K562 (cell line): ENCODE measurements around the gene TOR1AIP1. TPM values are rescaled to one million over a fixed set of nuclear protein-coding genes. Genes with fewer than 3 reads are reported as not detected.

Source experiments
- ATAC-seq: fragments of 200-7000 bp; cut with Tn5 transposase; 3 replicates; pipeline ENCODE4 v1.9.1; 2020; ENCODE audit warnings: moderate library complexity
- BruUV-seq: library from RNA; stranded (reverse); fragments of 400-500 nt; replicated peaks from 2 replicates; lab custom pipeline; 2021; lab: Mats Ljungman, UMichigan
- CTCF ChIA-PET: fragments of 300-600 bp; formaldehyde crosslinking; extraction: SDS; loops from one replicate; lab custom pipeline; 2021; ENCODE audit warnings: low intra/inter-chr PET ratio; lab: Yijun Ruan, JAX
- POLR2A ChIA-PET: fragments of 300-600, 350-650 bp; sonication (Branson Sonifier 250); formaldehyde crosslinking; extraction: SDS; loops from one replicate; lab custom pipeline; 2021; ENCODE audit warnings: antibody characterized with exemption, inconsistent platforms; lab: Yijun Ruan, JAX
- DNase-seq, 4 experiments: peaks; one replicate each; pipeline versions ENCODE4 v3.0.0 to v3.0.0-alpha.2; 2011 to 2018; ENCODE audit warnings: low spot score in 3 of 4, mixed read lengths in 3 of 4; ENCODE audit errors: extremely low read depth in 1 of 4
- FAIRE-seq: peaks from 2 replicates; lab custom pipeline; 2011; peaks lifted over from hg19 to GRCh38; lab: Jason Lieb, UNC
- H2AFZ ChIP-seq: 2 replicates; pipeline ENCODE4 v1.6.0; 2011; ENCODE audit warnings: low read depth, low read length, control low read depth, inconsistent platforms
- H3K27ac ChIP-seq: fragments of 200-600 bp; 3 replicates; pipeline ENCODE4 v1.8.0; 2011; ENCODE audit warnings: low read depth, mild to moderate bottlenecking, control low read depth, inconsistent platforms, low read length, moderate library complexity, mixed read lengths; ENCODE audit errors: extremely low read depth
- H3K27me3 ChIP-seq, 2 experiments: fragments of 300-600 bp in 1 of 2; 2 replicates in 1 of 2; 3 replicates in 1 of 2; pipeline versions ENCODE4 v1.6.0 to v1.8.0; 2011; ENCODE audit warnings: inconsistent platforms in 2 of 2, low read length in 2 of 2, mild to moderate bottlenecking in 1 of 2, mixed read lengths in 1 of 2, moderate library complexity in 1 of 2; ENCODE audit not compliant: control insufficient read depth in 2 of 2, insufficient read depth in 2 of 2
- H3K36me3 ChIP-seq: fragments of 300-600 bp; 3 replicates; pipeline ENCODE4 v1.8.0; 2011; ENCODE audit warnings: mild to moderate bottlenecking, low read length, inconsistent platforms; ENCODE audit not compliant: control insufficient read depth, insufficient read depth
- H3K4me1 ChIP-seq, 2 experiments: fragments of 200-600 bp in 1 of 2; replicated peaks in 1 of 2; 2 replicates in 1 of 2; 3 replicates in 1 of 2; pipeline versions ENCODE4 v1.5.1 to v1.8.0; 2011; ENCODE audit warnings: inconsistent platforms in 2 of 2, low read length in 2 of 2, mild to moderate bottlenecking in 1 of 2, mixed read lengths in 1 of 2, moderate library complexity in 1 of 2; ENCODE audit not compliant: control insufficient read depth in 2 of 2, insufficient read depth in 2 of 2
- H3K4me2 ChIP-seq: 2 replicates; pipeline ENCODE4 v1.6.1; 2011; ENCODE audit warnings: low read length, control low read depth, inconsistent platforms, mixed read lengths; ENCODE audit not compliant: insufficient read depth
- H3K4me3 ChIP-seq: fragments of 200-600 bp; sonication (generic), shearing (Covaris generic); 2 replicates; pipeline ENCODE4 v1.5.1; 2016; ENCODE audit warnings: control low read depth, inconsistent platforms
- H3K79me2 ChIP-seq: fragments of 200-600 bp; 3 replicates; pipeline ENCODE4 v1.8.0; 2011; ENCODE audit warnings: low read length, inconsistent platforms; ENCODE audit not compliant: control insufficient read depth, insufficient read depth
- H3K9ac ChIP-seq, 2 experiments: 2 replicates each; pipeline versions ENCODE4 v1.6.0 to v1.6.1; 2011; ENCODE audit warnings: low read depth in 2 of 2, low read length in 2 of 2, control low read depth in 1 of 2, inconsistent platforms in 1 of 2, mild to moderate bottlenecking in 1 of 2, mixed read lengths in 1 of 2; ENCODE audit not compliant: insufficient read depth in 1 of 2
- H3K9me1 ChIP-seq: one replicate; pipeline ENCODE4 v1.6.0; 2011; ENCODE audit warnings: inconsistent platforms, mild to moderate bottlenecking, low read length, moderate library complexity; ENCODE audit not compliant: control insufficient read depth, insufficient read depth
- H3K9me3 ChIP-seq: replicated peaks from 2 replicates; pipeline ENCODE4 v1.5.1; 2011; ENCODE audit warnings: low read depth, low read length, inconsistent platforms; ENCODE audit not compliant: control insufficient read depth, insufficient read depth
- H4K20me1 ChIP-seq: replicated peaks from 2 replicates; pipeline ENCODE4 v1.6.1; 2011; ENCODE audit warnings: low read length, inconsistent platforms, mixed read lengths; ENCODE audit not compliant: control insufficient read depth, insufficient read depth
- BACH1 ChIP-seq: fragments of 200-800 bp; sonication (Bioruptor generic); IDR thresholded peaks from 2 replicates; pipeline ENCODE4 v1.6.1; 2016; ENCODE audit warnings: missing genetic modification characterization, missing compliant biosample characterization
- LCOR ChIP-seq: sonication (generic); formaldehyde crosslinking; IDR thresholded peaks from 2 replicates; pipeline ENCODE4 v1.8.0; 2022; ENCODE audit warnings: mild to moderate bottlenecking, missing genetic modification reagents
- MYC ChIP-seq, 2 experiments: fragments of 250-450 bp in 1 of 2; sonication (Bioruptor Pico) in 1 of 2; IDR thresholded peaks; 2 replicates each; pipeline versions ENCODE4 v1.5.1 to v1.6.1; 2012 to 2021; ENCODE audit warnings: low read depth in 2 of 2, borderline replicate concordance in 1 of 2, improper control_type of control experiment in 1 of 2, low read length in 1 of 2, mild to moderate bottlenecking in 1 of 2, moderate library complexity in 1 of 2
- NR3C1 ChIP-seq: sonication (generic); formaldehyde crosslinking; IDR thresholded peaks from 2 replicates; pipeline ENCODE4 v1.8.1; 2022; ENCODE audit warnings: missing genetic modification reagents
- POLR2AphosphoS5 ChIP-seq: IDR thresholded peaks from 2 replicates; pipeline ENCODE4 v1.6.1; 2011; ENCODE audit warnings: mild to moderate bottlenecking, low read depth, low read length, moderate library complexity; ENCODE audit not compliant: control insufficient read depth, insufficient read depth
- RERE ChIP-seq: sonication (generic); formaldehyde crosslinking; IDR thresholded peaks from 2 replicates; pipeline ENCODE4 v1.8.0; 2023; ENCODE audit warnings: missing genetic modification reagents, mild to moderate bottlenecking, borderline replicate concordance
- SLC30A9 ChIP-seq: fragments of 250-450 bp; sonication (Bioruptor Pico); IDR thresholded peaks from 2 replicates; pipeline ENCODE4 v1.8.0; 2022; ENCODE audit warnings: mild to moderate bottlenecking, moderate library complexity
- STAT6 ChIP-seq: sonication (generic); formaldehyde crosslinking; IDR thresholded peaks from 2 replicates; pipeline ENCODE4 v1.8.1; 2023; ENCODE audit warnings: mild to moderate bottlenecking, missing genetic modification reagents
- TAF1 ChIP-seq: IDR thresholded peaks from 2 replicates; pipeline ENCODE4 v1.6.1; 2011; ENCODE audit warnings: mild to moderate bottlenecking, low read length, moderate library complexity; ENCODE audit not compliant: insufficient read depth, control insufficient read depth, severe bottlenecking; ENCODE audit errors: extremely low read depth
- ZNF217 ChIP-seq: sonication (generic); formaldehyde crosslinking; IDR thresholded peaks from 2 replicates; pipeline ENCODE4 v1.8.0; 2022; ENCODE audit warnings: mild to moderate bottlenecking, missing genetic modification reagents
- whole genome bisulfite sequencing: fragments of 100-300 bp; shearing (Covaris generic); methylation state at CpG from one replicate; pipeline ENCODE4 v1.1.6; 2016; ENCODE audit warnings: low coverage, mixed read lengths; ENCODE audit not compliant: insufficient coverage; ENCODE audit errors: missing lambda C conversion rate; 5-methylcytosine and 5-hydroxymethylcytosine counted together
- in situ Hi-C: fragments of 300-500 bp; cut with MboI; formaldehyde crosslinking; loops from 4 replicates; pipeline ENCODE4 v1.15.0; 2018; ENCODE audit warnings: inconsistent platforms, mixed read lengths
- intact Hi-C: fragments of 100-400 bp; cut with micrococcal nuclease; formaldehyde crosslinking; loops from 2 replicates; pipeline ENCODE4 v1.14.2; 2022
- polyA plus RNA-seq, 8 experiments: library from polyadenylated mRNA; depleted of rRNA in 4 of 8; stranded (reverse) in 5 of 8; unstranded in 3 of 8; fragments of >200 nt; fragmentation: Nextera tagmentation in 2 of 8; fragmentation: Illumina TruSeq in 1 of 8; extraction: Ambion mirVana in 2 of 8; extraction: Trizol in 1 of 8; gene quantifications; 2 replicates each; pipeline versions ENCODE4 v1.2.1 to v1.2.3, GENCODE V29; 2011 to 2014; ENCODE audit warnings: inconsistent platforms in 1 of 8, missing spikeins in 1 of 8
- total RNA-seq, 7 experiments: library from RNA; depleted of rRNA in 6 of 7; stranded (reverse); fragments of >200 nt in 6 of 7; fragmentation: Illumina TruSeq in 2 of 7; extraction: Trizol in 2 of 7; gene quantifications; 2 replicates each; pipeline versions ENCODE4 v1.2.1 to v1.2.3, GENCODE V29; 2011 to 2021; ENCODE audit warnings: low replicate concordance in 1 of 7

TOR1AIP1 gene
- total and polyA plus RNA-seq, 9 of the 15 experiments (the other 6 are each of a cell fraction or from before 2014, with no cell fraction given): 18.1 to 46.9 (median 35.5) TPM

DNA sequence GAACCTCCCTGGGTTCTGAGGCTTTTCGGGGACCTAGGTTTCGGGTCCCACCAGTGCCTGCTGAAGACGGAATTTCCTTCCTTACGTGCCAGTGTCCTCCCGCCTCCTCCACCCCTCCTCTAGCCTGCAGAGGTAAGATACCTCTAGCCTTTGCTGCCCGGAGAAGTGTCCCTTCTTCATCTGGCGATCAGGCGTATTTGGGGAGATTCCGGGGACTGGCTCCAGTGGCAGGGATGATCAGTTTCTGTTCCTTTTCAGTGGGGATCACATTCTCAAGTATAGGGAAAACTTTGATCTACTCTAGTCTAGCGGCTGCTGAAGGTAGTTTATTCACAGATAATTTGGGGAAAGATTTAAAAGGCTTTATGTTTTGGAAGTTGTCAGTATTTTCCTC lies 73.2 kb downstream of the TOR1AIP1 start:
- peak overlapping the region; percentile 84 for H3K4me3 ChIP-seq
- no peaks in the 10 kb centered on the region for H3K27me3 ChIP-seq
- intact Hi-C loops: loop anchor here (2.0 to 5.0 kb wide), 2 partner anchors 72 to 202 kb away; partner anchors contain the start of gene TOR1AIP1
- FAIRE-seq: peak; percentile 32
- DNase-seq: peak in 2 of 4 experiments; percentile 49 to 64
- peaks cover 4% of the 10 kb centered on the region in 2 experiments; a peak in 3 of 5 replicates for H3K4me1 ChIP-seq
- H3K27ac ChIP-seq: peak overlapping the region; percentile 86
- peaks cover 15% of the 10 kb centered on the region; the same call in 1 of the 2 replicates for H4K20me1 ChIP-seq
- WGBS: 0% methylated on average over 10 of the region's 10 CpGs
- peaks cover 67% of the 10 kb centered on the region for H3K79me2 ChIP-seq
- POLR2A ChIA-PET: interaction anchor here (1.0 to 2.2 kb wide), 4 partner anchors 9 to 20 kb away, joined by 3 to 10 read pairs (median 4); no protein-coding TSS in a partner anchor
- in situ Hi-C loops: no loop called here
- H2AFZ ChIP-seq: peak overlapping the region; percentile 99
- H3K4me2 ChIP-seq: peak overlapping the region; percentile 97
- no peaks in the 10 kb centered on the region for H3K9me3 ChIP-seq
- H3K9ac ChIP-seq: peak overlapping the region; percentile 93 to 98
- H3K9me1 ChIP-seq: no peaks in the 10 kb centered on the region
- ATAC-seq: peak; percentile 54
- BruUV-seq: no TSS peak
- TF ChIP-seq NR3C1 (CRISPR knock-in tag): 0 out of 2 replicates have a peak, but pooled peaks have one; percentile 1
- TF ChIP-seq STAT6 (CRISPR knock-in tag): 0 out of 2 replicates have a peak, but pooled peaks have one; percentile 31
- TF ChIP-seq LCOR (CRISPR knock-in tag): peak; percentile 68
- TF ChIP-seq MYC (IDR thresholded peaks at IDR 0.05; ENCODE audit: low read depth, low read length): peak; percentile 4; the same call in 1 of the 2 replicates
- TF ChIP-seq MYC (CRISPR knock-in tag; IDR thresholded peaks at IDR 0.05; ENCODE audit: borderline replicate concordance, low read depth): no peak; the same call in 1 of the 2 replicates
- TF ChIP-seq BACH1 (tag): no peak
- TF ChIP-seq ZNF217 (CRISPR knock-in tag): peak; percentile 2; the same call in 1 of the 2 replicates
- TF ChIP-seq TAF1: no peak
- 0 out of 2 replicates have a peak, but pooled peaks have one; percentile 26 for TF ChIP-seq SLC30A9 (CRISPR knock-in tag)
- 0 out of 2 replicates have a peak, but pooled peaks have one; percentile 21 for TF ChIP-seq RERE (CRISPR knock-in tag)
- TF ChIP-seq POLR2AphosphoS5: 0 out of 2 replicates have a peak, but pooled peaks have one; percentile 40
- TF ChIP-seq, all 486 proteins: peak for 8
- peaks cover under 1% of the 10 kb centered on the region; the same call in 1 of the 3 replicates for H3K36me3 ChIP-seq
- CTCF ChIA-PET: no interaction called here
